NCI-H2081 treated with DMSO at 0.1 percent for 48 hours (cell line): ENCODE results near the gene ANGPT4.

Experiments
- DNase-seq: peaks from one replicate; lab custom pipeline; 2025; lab: John Stamatoyannopoulos, UW

The ANGPT4 gene

GRCh38 chr20:916125-916799 is at the start of gene ANGPT4:
Gene ANGPT4, minus strand, starts transcription at chr20:916334. Its CDS starts 120 bp downstream, at chr20:916214.
- DNase-seq: no peak

- no peak for DNase-seq
Measured at GRCh38 chr20:963795-964194, 47.7 kb upstream of the ANGPT4 start.

DNA sequence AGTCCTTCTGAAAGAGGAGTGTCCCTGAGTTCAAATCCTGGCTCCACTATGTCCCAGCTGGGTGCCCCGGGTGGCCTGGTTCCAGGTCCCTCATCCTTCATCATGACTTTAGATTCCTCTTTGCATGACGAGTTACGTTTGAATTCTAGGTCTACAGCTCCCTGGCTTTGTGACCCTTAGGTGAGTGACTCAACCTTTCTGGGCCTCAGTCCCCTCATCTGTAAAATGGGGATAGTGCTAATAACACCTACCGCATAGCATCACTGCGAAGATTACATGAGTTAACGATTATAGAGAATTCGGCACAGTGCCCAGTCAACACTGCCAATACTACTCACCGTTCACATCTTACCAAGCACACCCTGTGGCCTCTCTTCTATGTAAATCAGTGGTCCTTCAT is 46.5 kb upstream of the ANGPT4 start:
- DNase-seq: no peak

DNA sequence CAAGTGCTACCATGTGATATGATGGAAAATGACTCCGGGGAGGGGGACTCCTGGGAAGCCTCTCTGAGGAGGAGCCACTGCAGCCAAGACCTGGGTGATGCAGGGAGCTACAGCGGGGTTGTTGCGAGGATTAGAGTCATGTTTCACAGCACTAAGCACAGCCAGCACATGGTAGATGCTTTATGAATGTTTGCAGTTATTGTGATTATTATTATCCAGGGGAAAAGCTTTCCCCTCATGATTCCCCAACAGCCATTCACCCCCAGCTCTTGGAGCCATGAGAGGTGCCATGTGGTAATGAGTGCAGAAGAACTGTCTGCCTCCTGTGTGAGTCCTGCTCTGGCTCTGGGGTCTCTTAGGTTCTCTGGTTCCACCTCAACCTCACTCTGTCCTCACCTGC is 46.1 kb upstream of the ANGPT4 start:
- no peak for DNase-seq

DNA sequence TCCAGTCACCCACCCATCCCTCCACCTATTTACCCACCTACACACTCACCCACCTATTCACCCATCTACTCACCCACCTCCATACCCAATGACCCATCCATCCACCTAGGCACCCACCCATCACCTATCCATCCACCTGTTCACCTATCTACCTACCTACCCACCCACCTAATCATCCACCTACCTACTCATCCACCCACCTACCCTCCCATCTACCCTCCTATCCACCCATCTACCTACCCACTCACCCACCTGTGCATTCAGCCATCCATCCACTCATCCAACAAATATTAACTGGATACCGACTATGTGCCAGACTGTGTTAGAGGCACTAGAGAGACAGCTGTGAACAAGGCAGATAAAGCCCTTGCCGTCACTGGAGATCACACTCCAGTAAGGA is 45.6 kb upstream of the ANGPT4 start:
- no peak for DNase-seq

GRCh38 chr20:959996-960615 is 44.0 kb upstream of the ANGPT4 start:
- DNase-seq: no peak

DNA sequence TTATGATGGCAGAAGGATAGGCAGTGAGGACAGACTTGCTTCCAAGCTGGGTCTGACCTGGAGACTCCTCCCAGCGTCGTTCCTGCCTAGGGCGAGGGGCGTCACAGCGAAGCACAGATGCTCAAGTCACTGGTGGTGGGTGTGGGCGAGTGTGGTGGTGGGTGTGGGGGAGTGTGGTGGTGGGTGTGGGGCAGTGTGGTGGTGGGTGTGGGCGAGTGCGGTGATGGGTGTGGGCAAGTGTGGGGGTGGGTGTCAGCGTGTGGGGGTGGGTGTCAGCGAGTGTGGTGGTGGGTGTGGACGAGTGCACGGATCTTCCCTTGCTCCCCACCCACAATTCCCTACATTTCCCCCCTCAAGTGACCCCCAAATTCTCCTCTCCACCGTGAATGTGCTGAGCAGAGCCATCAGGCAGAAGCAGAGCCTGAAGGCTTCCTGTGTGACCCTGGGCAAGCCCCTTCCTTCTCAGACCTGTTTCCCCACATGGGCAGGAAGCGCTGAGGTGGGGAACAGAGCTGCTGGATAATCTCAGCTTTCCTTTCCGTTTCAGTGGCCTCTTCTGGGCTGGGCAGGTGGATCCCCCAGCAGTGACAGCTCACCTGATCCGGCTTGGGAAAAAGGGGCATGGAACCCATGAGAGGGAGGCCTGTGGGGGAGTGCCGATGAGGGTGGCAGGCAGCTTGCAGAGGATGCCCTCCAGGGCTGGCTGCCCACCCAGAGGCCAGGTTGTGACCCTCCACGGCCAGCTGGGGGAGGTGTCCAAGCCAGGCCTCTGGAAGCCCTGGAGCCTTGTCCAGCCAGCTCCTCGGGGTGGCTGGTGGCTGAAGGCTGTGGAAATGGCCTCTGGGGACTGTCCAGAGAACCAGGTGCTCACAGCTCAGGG is 43.0 kb upstream of the ANGPT4 start:
- no peak for DNase-seq

- no peak for DNase-seq
Measured at GRCh38 chr20:957544-957943, 41.4 kb upstream of the ANGPT4 start.

GRCh38 chr20:956330-956951 is 40.3 kb upstream of the ANGPT4 start:
- DNase-seq: no peak

GRCh38 chr20:955656-956055 is 39.5 kb upstream of the ANGPT4 start:
- DNase-seq: no peak

DNA sequence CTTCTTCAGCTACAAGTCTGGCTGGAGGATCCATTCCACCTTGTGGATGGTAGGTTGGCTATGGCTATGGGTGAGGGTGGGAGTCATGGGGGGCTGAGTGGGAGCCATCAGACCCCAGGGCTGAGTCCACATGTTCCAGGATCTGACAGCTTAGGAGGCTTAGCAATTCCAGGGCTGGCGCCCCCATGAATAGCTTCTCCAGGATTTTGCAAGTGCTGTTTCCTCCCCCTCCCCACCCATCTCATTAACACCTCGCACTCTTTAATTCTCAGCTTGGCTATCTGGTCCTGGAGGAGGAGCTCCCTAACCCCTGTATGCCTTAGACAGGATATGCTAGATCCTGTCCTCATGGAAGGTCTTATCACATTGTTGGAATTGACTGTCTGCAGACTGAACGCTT is 39.0 kb upstream of the ANGPT4 start:
- DNase-seq: no peak

GRCh38 chr20:953742-954141 is 37.6 kb upstream of the ANGPT4 start:
- no peak for DNase-seq

DNA sequence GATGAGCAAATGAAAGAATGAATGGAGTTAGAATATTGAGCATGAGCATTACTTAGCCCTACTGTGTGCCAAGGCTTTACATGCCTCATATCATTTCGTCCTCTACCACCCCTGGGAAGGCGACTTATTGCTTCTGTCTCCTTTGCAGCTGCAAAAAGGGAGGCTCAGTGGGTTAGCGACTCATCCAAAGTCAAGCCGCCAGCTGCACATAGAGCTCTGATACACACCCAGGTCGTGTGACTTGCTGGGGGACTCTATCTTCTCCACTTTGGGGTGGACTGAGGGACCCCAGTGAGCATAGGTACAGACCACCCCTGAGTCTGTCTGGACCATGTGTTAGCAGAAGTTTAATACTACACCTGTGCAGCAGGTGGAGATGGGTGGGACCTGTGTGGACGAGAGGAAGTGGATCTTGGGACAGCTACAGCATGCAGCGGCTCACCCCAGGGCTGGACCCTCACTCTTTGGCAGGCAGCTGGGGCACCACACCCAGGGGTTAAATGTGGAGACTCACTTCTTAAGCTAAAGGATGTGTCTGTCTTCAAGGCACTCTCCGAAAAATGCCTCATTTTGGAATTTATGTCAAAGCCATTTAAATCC is 36.2 kb upstream of the ANGPT4 start:
- DNase-seq: no peak

GRCh38 chr20:951384-952169 is 35.4 kb upstream of the ANGPT4 start:
- no peak for DNase-seq

DNA sequence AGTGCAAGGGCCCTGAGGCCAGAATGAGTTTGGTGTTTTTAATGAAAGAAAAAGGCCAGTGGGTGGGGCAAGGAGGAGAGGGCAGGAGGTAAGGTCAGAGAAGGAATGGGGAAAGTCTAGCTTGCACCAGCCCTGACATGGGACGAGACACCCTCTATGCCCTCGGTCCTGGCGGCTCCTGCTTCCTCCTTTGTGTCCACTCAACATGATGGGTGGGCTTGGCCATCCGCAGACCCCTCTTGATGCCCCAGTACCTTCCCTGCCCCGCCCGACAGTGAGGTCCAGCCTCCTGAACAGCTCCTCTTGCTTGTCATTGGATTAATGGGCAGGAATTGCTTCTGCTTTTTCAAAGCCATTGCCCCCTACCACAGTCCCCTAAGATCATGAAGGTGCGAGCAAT is 33.6 kb upstream of the ANGPT4 start:
- DNase-seq: no peak

GRCh38 chr20:946826-947225 is 30.7 kb upstream of the ANGPT4 start:
- no peak for DNase-seq

GRCh38 chr20:945841-946240 is 29.7 kb upstream of the ANGPT4 start:
- no peak for DNase-seq

DNA sequence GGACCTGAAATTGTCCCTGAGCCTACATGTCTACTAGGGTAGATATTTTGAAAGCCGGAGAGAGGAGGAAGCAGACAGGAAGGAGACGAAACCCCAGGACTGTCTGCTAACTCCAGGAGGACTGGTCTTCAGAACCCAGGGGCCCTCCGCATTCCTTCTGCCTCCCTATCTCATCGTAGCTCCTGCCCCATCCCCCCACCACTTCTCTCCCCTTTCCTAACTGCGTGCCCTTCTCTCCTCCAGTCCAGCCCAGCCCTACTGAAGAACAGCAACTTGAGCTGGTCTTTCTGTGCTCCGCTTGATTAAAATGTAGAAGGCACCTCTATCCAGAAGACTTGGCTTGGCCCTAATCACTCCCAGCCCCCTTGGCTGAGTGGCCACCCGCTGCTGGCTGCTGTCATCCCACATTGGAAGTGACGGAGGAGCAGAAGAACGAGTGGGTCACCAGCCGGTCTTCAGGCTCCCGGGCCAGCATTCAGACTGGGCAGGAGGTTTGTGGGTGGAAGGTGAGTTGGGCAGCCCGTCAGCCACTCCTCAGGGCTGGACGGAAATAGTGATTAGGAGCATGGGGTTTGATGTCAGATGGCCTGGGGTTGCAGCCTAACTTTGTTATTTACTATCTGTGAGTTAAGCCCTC is 28.8 kb upstream of the ANGPT4 start:
- DNase-seq: no peak

GRCh38 chr20:944148-944547 is 28.0 kb upstream of the ANGPT4 start:
- DNase-seq: no peak

- no peak for DNase-seq
Measured at GRCh38 chr20:942611-943010, 26.5 kb upstream of the ANGPT4 start.

- no peak for DNase-seq
Measured at GRCh38 chr20:940926-941325, 24.8 kb upstream of the ANGPT4 start.
